Activated CD4-positive, alpha-beta T cell treated with anti-CD3 and anti-CD28 coated beads for 4 hours (primary cell): ENCODE data around the gene MTCH1.
A peak's percentile ranks its signal among the peaks of the same experiment; 100 is the strongest.

Experiments used
- DNase-seq, 2 donors: peaks; one replicate each; pipeline ENCODE4 v3.0.0-alpha.2; 2020

MTCH1 gene

GRCh38 chr6:36985808-36986703 lies at the start of gene MTCH1:
MTCH1 (minus strand) TSS chr6:36986196; CDS start chr6:36986173, 23 bp downstream.
- DNase-seq: peak; percentile 81 to 86

- DNase-seq: no peak
Observed at GRCh38 chr6:37033819-37034795, 48.1 kb upstream of the MTCH1 start.

- DNase-seq: peak in 1 of 2 donors; percentile 33
Observed at GRCh38 chr6:37033255-37033654, 47.3 kb upstream of the MTCH1 start.

- no peak for DNase-seq
Observed at GRCh38 chr6:37032239-37032638, 46.2 kb upstream of the MTCH1 start.

GRCh38 chr6:37030599-37030998 lies 44.6 kb upstream of the MTCH1 start:
- no peak for DNase-seq

- DNase-seq: peak; percentile 33 to 35
Observed at GRCh38 chr6:37029249-37029971, 43.4 kb upstream of the MTCH1 start.

GRCh38 chr6:37027811-37028469 lies 41.9 kb upstream of the MTCH1 start:
- no peak for DNase-seq

GRCh38 chr6:37027036-37027720 lies 41.2 kb upstream of the MTCH1 start:
- no peak for DNase-seq

- DNase-seq: no peak
Observed at GRCh38 chr6:37025621-37026466, 39.8 kb upstream of the MTCH1 start.

GRCh38 chr6:37024656-37025337 lies 38.8 kb upstream of the MTCH1 start:
- peak; percentile 33 to 35 for DNase-seq

GRCh38 chr6:37022135-37022863 lies 36.3 kb upstream of the MTCH1 start:
- DNase-seq: no peak

- DNase-seq: peak; percentile 74 to 78
Observed at GRCh38 chr6:37021356-37022129, 35.5 kb upstream of the MTCH1 start.

- DNase-seq: no peak
Observed at GRCh38 chr6:37020812-37021211, 34.8 kb upstream of the MTCH1 start.

- no peak for DNase-seq
Observed at GRCh38 chr6:37020381-37020780, 34.4 kb upstream of the MTCH1 start.

- DNase-seq: no peak
Observed at GRCh38 chr6:37019065-37019450, 33.1 kb upstream of the MTCH1 start.

GRCh38 chr6:37018198-37019064 lies 32.4 kb upstream of the MTCH1 start:
- peak; percentile 85 to 89 for DNase-seq

GRCh38 chr6:37017606-37018197 lies 31.7 kb upstream of the MTCH1 start:
- DNase-seq: no peak
